ENCODE results near the gene PCCB. TPM values are rescaled to one million over a fixed set of nuclear protein-coding genes. Genes with fewer than 3 reads are reported as not detected.

PCCB gene
- total RNA-seq, 1 experiment from 2014 or later: 69.0 TPM

DNA sequence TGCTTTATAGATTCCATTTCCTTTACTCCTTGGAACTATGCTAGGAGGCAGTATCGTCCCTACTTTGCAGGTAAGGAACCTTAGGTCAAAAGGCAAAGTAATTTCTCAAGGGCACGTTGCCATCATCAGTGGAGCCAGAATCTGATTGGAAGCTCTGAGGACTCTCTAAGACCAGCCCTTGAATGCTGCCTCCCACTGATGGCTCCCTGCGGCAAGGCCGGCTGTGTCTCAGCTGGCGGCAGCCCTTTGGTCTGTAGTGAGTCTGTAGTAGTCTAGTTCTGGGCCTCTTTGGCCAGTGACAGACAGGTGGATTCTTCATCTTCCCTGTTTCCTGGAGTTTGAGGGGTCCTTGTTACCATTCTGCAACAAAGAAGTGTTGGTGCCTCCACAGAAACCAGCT is 76.2 kb downstream of the PCCB start:
- H3K4me1 Mint-ChIP-seq: no peaks in the 10 kb centered on the region
- H3K4me3 Mint-ChIP-seq: no peak overlapping the region
- POLR2A ChIA-PET: no interaction called here
- no peak overlapping the region for H3K27ac Mint-ChIP-seq
- TF ChIP-seq TEAD1 (CRISPR knock-in tag; IDR thresholded peaks at IDR 0.05) (no peak), GABPB1 (CRISPR knock-in tag; IDR thresholded peaks at IDR 0.05) (no peak), NR2C2 (CRISPR knock-in tag; IDR thresholded peaks at IDR 0.05) (no peak), FOXK1 (CRISPR knock-in tag; IDR thresholded peaks at IDR 0.05) (no peak), ATF1 (CRISPR knock-in tag; IDR thresholded peaks at IDR 0.05) (no peak), RELA (CRISPR knock-in tag; IDR thresholded peaks at IDR 0.05; ENCODE audit: borderline replicate concordance) (no peak), KAT7 (CRISPR knock-in tag; IDR thresholded peaks at IDR 0.05; ENCODE audit: borderline replicate concordance) (no peak), OVOL2 (CRISPR knock-in tag; IDR thresholded peaks at IDR 0.05; ENCODE audit: borderline replicate concordance) (no peak), TCF7 (CRISPR knock-in tag; IDR thresholded peaks at IDR 0.05; ENCODE audit: low read depth) (no peak), ZNF671 (CRISPR knock-in tag; IDR thresholded peaks at IDR 0.05) (no peak), ZNF138 (CRISPR knock-in tag; conservative IDR thresholded peaks at IDR 0.05) (no peak), SP1 (CRISPR knock-in tag; conservative IDR thresholded peaks at IDR 0.05) (no peak)
- TF ChIP-seq, protein P1, sequence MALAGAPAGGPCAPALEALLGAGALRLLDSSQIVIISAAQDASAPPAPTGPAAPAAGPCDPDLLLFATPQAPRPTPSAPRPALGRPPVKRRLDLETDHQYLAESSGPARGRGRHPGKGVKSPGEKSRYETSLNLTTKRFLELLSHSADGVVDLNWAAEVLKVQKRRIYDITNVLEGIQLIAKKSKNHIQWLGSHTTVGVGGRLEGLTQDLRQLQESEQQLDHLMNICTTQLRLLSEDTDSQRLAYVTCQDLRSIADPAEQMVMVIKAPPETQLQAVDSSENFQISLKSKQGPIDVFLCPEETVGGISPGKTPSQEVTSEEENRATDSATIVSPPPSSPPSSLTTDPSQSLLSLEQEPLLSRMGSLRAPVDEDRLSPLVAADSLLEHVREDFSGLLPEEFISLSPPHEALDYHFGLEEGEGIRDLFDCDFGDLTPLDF (CRISPR knock-in tag; IDR thresholded peaks at IDR 0.05): no peak
- TF ChIP-seq, protein P2, sequence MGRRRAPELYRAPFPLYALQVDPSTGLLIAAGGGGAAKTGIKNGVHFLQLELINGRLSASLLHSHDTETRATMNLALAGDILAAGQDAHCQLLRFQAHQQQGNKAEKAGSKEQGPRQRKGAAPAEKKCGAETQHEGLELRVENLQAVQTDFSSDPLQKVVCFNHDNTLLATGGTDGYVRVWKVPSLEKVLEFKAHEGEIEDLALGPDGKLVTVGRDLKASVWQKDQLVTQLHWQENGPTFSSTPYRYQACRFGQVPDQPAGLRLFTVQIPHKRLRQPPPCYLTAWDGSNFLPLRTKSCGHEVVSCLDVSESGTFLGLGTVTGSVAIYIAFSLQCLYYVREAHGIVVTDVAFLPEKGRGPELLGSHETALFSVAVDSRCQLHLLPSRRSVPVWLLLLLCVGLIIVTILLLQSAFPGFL (CRISPR knock-in tag; IDR thresholded peaks at IDR 0.05; ENCODE audit: borderline replicate concordance): no peak
- TF ChIP-seq, protein P3, sequence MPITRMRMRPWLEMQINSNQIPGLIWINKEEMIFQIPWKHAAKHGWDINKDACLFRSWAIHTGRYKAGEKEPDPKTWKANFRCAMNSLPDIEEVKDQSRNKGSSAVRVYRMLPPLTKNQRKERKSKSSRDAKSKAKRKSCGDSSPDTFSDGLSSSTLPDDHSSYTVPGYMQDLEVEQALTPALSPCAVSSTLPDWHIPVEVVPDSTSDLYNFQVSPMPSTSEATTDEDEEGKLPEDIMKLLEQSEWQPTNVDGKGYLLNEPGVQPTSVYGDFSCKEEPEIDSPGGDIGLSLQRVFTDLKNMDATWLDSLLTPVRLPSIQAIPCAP (CRISPR knock-in tag; IDR thresholded peaks at IDR 0.05): no peak
- TF ChIP-seq, protein P4, sequence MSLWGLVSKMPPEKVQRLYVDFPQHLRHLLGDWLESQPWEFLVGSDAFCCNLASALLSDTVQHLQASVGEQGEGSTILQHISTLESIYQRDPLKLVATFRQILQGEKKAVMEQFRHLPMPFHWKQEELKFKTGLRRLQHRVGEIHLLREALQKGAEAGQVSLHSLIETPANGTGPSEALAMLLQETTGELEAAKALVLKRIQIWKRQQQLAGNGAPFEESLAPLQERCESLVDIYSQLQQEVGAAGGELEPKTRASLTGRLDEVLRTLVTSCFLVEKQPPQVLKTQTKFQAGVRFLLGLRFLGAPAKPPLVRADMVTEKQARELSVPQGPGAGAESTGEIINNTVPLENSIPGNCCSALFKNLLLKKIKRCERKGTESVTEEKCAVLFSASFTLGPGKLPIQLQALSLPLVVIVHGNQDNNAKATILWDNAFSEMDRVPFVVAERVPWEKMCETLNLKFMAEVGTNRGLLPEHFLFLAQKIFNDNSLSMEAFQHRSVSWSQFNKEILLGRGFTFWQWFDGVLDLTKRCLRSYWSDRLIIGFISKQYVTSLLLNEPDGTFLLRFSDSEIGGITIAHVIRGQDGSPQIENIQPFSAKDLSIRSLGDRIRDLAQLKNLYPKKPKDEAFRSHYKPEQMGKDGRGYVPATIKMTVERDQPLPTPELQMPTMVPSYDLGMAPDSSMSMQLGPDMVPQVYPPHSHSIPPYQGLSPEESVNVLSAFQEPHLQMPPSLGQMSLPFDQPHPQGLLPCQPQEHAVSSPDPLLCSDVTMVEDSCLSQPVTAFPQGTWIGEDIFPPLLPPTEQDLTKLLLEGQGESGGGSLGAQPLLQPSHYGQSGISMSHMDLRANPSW (CRISPR knock-in tag; conservative IDR thresholded peaks at IDR 0.05; ENCODE audit: low read depth): no peak
- TF ChIP-seq, protein P5, sequence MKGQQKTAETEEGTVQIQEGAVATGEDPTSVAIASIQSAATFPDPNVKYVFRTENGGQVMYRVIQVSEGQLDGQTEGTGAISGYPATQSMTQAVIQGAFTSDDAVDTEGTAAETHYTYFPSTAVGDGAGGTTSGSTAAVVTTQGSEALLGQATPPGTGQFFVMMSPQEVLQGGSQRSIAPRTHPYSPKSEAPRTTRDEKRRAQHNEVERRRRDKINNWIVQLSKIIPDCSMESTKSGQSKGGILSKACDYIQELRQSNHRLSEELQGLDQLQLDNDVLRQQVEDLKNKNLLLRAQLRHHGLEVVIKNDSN (CRISPR knock-in tag; IDR thresholded peaks at IDR 0.05): no peak
- TF ChIP-seq, protein P6, sequence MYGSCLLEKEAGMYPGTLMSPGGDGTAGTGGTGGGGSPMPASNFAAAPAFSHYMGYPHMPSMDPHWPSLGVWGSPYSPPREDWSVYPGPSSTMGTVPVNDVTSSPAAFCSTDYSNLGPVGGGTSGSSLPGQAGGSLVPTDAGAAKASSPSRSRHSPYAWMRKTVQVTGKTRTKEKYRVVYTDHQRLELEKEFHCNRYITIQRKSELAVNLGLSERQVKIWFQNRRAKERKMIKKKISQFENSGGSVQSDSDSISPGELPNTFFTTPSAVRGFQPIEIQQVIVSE (CRISPR knock-in tag; IDR thresholded peaks at IDR 0.05; ENCODE audit: borderline replicate concordance): no peak
- no peak for DNase-seq (ENCODE audit: low spot score)
- H3K36me3 Mint-ChIP-seq: peaks cover 70% of the 10 kb centered on the region
- CTCF ChIA-PET: no interaction called here
- no peaks in the 10 kb centered on the region; the same call in 1 of the 2 replicates for H3K27me3 Mint-ChIP-seq (ENCODE audit: low read depth)
- no peak for ATAC-seq
- H3K9me3 Mint-ChIP-seq: peaks cover 21% of the 10 kb centered on the region

DNA sequence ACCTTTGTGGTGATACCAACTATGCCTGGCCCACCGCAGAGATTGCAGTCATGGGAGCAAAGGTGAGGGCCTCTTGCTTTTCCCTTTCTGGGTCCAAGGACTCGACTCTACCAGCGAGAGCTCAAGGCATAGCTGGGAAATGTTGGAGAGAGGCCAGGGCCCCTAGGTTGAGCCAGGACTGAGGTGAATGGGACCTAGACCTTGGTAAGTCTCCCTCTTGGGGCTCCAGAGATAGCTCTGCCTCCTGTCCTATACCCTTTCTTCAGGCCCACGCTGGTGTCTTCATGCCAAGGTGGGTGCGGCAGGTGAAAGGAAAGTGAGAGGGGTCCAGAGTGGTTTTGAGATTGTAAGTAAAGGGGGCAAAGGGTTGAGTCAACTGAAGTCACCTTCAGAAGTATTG is 77.5 kb downstream of the PCCB start:
- no peaks in the 10 kb centered on the region for H3K4me1 Mint-ChIP-seq
- ChIA-PET CTCF (interaction anchor here (1.0 kb wide), 1 partner anchor 14 kb away, joined by 3 read pairs; no protein-coding TSS in a partner anchor), POLR2A (no interaction called here)
- no peaks in the 10 kb centered on the region; the same call in 1 of the 2 replicates for H3K27me3 Mint-ChIP-seq (ENCODE audit: low read depth)
- ATAC-seq: no peak
- peaks cover 57% of the 10 kb centered on the region for H3K36me3 Mint-ChIP-seq
- H3K9me3 Mint-ChIP-seq: peaks cover 8% of the 10 kb centered on the region
- H3K4me3 Mint-ChIP-seq: no peak overlapping the region
- H3K27ac Mint-ChIP-seq: no peak overlapping the region
- DNase-seq (ENCODE audit: low spot score): no peak
- TF ChIP-seq, protein P7, sequence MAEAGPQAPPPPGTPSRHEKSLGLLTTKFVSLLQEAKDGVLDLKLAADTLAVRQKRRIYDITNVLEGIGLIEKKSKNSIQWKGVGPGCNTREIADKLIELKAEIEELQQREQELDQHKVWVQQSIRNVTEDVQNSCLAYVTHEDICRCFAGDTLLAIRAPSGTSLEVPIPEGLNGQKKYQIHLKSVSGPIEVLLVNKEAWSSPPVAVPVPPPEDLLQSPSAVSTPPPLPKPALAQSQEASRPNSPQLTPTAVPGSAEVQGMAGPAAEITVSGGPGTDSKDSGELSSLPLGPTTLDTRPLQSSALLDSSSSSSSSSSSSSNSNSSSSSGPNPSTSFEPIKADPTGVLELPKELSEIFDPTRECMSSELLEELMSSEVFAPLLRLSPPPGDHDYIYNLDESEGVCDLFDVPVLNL (CRISPR knock-in tag; IDR thresholded peaks at IDR 0.05; ENCODE audit: borderline replicate concordance, low read depth): no peak
- TF ChIP-seq FOXK1 (CRISPR knock-in tag; IDR thresholded peaks at IDR 0.05) (no peak), ZNF416 (CRISPR knock-in tag; IDR thresholded peaks at IDR 0.05) (no peak), KAT7 (CRISPR knock-in tag; IDR thresholded peaks at IDR 0.05; ENCODE audit: borderline replicate concordance) (no peak), ZBTB21 (CRISPR knock-in tag; IDR thresholded peaks at IDR 0.05; ENCODE audit: borderline replicate concordance) (no peak)
- TF ChIP-seq, protein P8, sequence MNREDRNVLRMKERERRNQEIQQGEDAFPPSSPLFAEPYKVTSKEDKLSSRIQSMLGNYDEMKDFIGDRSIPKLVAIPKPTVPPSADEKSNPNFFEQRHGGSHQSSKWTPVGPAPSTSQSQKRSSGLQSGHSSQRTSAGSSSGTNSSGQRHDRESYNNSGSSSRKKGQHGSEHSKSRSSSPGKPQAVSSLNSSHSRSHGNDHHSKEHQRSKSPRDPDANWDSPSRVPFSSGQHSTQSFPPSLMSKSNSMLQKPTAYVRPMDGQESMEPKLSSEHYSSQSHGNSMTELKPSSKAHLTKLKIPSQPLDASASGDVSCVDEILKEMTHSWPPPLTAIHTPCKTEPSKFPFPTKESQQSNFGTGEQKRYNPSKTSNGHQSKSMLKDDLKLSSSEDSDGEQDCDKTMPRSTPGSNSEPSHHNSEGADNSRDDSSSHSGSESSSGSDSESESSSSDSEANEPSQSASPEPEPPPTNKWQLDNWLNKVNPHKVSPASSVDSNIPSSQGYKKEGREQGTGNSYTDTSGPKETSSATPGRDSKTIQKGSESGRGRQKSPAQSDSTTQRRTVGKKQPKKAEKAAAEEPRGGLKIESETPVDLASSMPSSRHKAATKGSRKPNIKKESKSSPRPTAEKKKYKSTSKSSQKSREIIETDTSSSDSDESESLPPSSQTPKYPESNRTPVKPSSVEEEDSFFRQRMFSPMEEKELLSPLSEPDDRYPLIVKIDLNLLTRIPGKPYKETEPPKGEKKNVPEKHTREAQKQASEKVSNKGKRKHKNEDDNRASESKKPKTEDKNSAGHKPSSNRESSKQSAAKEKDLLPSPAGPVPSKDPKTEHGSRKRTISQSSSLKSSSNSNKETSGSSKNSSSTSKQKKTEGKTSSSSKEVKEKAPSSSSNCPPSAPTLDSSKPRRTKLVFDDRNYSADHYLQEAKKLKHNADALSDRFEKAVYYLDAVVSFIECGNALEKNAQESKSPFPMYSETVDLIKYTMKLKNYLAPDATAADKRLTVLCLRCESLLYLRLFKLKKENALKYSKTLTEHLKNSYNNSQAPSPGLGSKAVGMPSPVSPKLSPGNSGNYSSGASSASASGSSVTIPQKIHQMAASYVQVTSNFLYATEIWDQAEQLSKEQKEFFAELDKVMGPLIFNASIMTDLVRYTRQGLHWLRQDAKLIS (CRISPR knock-in tag; IDR thresholded peaks at IDR 0.05; ENCODE audit: borderline replicate concordance): no peak
- TF ChIP-seq, protein P3 (CRISPR knock-in tag; IDR thresholded peaks at IDR 0.05): no peak
